Activated CD8-positive, alpha-beta memory T cell treated with anti-CD3 and anti-CD28 coated beads, Interleukin-2, amount 50 U/mL, for 1 hour (primary cell): ENCODE data around the gene BLCAP.

Source experiments
- DNase-seq: peaks from one replicate; pipeline ENCODE4 v3.0.0-alpha.2; 2020; ENCODE audit errors: extremely low read depth

Gene BLCAP

DNA sequence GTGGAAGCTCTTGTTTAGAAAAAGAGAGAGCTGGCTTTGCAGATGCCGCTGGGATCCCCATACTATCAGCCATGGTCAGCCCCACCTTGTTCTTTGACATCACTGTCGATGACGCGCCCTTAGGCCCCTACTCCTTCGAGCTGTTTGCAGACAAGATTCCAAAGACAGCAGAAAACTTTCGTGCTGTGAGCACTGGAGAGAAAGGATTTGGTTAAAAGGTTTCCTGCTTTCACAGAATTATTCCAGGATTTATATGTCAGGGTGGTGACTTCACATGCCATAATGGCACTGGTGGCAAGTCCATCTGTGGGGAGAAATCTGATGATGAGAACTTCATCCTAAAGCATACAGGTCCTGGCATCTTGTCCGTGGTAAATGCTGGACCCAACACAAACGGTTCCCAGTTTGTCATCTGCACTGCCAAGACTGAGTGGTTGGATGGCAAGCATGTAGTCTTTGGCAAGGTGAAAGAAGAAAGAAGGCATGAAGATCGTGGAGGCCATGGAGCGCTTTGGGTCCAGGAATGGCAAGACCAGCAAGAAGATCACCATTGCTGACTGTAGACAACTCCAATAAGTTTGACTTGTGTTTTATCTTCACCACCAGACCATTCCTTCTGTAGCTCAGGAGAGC, 2.4 kb upstream of the BLCAP start:
- DNase-seq = no peak

DNA sequence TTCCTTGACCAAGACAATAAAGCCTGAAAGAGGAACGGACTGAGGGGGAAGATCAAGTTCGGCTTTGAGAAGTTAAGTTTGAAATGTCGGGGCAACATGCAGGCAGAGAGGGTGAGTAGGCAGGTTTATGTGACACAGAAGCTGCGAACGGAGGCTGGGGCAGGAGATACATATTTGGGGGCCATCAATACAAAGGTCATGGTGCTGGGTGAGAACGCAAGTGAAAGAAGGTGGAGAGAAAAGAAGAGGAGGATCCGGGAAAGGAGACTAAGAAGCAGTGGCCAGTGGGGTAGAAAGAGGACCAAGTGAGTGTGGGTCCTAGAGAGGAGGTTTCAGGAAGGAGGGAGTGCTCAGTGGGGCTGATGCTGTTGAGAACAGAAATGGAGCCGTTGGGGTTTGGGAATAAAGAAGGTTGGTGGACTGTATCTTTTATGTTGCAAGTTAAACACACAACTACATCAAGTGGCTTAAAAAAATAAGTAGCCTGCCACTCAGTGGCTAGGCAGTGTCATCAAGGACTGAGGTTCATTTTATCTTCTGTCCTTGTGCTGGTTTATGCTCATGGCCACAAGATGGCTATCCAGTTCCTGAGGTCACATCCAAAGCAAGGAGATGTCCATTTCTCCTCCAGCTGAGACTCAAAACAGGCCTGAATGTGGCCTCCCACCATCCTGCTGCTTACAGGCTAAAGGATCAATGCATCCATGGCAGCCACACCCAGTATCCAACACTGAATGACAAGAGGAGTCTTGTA, 1.7 kb upstream of the BLCAP start:
- DNase-seq = no peak

DNA sequence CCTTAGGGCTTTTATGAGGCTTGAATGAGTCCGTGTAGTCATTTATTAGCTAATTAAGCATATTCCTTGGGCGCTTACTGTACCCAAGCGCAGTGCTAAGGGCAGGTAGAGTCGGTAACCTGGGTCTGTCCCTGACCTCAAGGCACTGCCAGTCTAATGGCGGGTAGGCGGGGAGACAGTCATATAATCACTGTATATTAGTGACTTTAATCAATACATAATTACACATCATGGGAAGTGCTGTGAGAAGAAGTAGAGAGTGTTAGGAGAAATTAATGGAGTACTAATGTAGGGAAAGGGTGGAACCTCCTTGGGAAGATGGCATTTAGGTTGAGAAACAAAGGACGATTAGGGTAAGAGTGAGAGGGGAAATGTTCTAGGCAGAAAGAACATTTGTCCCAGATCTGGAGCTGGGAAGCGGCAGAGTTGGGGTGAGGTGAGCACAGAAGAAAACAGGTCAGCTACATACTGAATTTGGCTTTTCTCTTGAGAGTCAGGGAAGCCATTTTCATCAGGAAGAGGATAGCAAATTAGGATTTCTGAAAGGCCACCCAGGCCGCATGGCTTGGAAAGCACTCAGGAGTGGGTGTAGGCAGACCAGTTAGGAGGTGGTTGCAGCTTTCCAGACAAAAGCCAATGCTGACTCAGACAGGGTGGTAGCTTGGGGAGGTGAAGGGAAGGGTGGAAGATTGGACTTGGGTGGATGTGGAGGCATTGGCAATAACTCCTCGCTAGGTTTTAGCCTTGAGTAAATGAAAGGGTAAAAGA, 954 bp upstream of the BLCAP start:
- no peak for DNase-seq

DNA sequence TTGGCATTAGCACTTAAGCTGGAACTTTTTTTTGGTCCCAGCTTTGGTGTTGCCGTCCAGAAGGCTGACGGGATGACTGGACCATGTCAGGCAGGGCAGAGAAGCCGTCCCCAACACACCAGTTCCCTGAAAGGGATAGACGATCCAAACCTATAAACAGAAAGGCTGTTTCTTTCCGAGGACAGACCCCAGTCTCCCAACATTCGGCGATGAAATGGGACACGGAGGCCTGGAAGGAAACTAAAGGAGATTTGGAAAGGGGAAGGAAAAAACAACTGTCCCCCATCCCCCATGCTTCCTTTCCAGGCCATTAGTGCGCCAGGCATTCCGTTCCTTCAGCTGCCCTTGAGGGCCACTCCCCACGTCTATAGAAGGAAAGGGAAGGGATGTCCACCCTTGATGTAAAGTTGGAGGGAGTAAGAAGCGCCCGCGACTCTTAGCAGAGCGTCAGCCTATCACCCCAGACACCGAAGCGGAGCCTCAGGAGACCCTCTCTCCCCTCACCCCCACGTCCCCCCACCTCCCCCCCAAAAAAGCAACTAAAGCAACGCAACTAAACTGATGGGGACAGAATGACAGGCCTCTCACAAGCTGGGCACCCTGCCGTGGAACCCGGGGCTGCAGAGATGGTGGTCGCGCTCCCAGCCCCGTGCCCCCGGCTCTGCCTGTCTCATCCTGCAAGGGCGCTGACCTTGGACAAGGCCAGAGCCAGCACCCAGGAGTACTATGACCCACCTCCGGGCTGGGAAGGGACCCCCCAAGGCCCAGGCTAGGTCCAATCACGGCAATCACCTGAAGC, 638 bp downstream of the BLCAP start:
- no peak for DNase-seq

DNA sequence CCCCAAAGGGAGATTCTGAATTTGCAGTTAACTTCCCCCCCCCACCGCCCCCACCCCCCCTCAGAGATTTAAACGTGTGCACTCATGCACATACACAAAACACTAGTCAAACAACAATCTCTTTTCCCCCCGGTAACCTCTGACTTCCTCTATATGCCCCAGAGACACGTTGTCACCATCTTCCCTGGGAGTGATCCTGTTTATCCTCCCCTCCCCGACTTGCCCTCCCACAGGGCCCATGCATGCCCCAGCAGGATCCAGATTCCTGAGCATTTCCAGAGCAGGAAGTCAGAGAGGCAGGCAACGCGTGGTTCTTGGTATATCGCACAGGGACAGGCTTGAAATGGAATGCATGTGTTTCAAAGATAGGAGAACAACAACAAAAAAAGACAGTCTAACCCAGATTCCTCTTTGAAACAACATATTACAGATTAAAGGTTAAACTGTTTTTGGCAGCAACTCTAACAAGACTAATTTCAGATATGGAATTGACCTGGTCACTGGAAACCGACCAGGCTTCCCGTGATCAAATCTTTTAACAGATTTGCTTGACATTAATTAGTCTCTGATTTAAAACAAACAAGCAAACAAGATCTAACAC, 1.3 kb downstream of the BLCAP start:
- DNase-seq = no peak

DNA sequence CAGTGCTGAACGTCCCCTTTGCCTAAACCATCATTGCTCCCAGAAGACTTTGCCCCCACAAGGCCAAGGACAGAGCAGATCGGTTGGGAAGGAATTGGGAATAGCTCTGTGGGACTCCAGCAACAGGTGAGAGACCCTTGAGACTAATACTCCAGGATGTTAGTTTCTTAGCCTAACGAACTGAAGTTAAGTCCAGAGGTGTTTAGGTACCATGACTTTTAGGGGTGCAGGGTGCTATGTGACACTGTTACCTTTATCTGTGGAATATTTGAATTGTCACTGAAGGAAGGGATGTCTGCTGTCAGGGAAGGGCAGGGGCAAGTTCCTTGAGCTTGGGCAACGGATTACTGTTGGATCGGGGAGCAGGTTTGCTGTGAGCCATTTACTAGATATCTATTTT, 1.9 kb downstream of the BLCAP start:
- no peak for DNase-seq

DNA sequence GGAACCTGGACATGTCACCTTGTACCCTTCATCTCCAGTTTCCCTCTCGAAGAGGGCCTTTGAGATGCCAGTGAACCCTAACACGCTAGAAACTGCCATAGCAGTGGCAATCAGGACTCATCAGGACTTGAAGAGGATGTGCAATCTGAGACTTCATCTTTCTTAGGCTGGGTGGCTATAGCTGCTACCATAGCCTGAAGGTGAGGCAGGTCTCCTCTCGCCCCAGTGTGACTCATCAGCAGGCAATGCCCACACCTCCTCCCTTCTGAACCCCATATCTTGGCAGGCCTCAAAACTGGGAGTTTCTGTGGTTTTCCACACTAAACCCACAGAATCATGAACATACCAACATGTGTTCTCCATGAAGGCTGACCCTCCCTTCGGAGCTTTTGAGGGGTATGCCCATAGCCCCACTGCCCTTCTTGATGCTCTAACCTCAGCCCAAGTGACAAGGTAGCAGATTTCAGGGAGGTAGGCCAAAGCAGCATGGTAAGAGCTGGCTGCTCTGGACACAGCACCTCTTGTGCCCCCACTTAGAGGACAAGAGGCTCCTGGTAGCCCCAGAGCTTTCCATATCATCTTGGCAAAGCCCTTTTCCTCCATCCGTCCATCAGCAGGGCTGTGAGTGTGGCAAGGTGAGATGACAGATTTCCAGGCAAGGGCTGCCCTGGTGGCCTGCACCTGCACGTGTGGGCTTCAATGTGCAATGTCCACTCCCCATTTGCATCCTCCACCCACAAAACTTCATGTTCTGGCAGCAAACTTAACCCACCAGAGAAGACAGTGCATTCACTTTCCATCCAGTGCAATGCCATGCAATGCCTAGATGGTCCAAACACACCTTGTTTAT, 2.6 kb downstream of the BLCAP start:
- no peak for DNase-seq

DNA sequence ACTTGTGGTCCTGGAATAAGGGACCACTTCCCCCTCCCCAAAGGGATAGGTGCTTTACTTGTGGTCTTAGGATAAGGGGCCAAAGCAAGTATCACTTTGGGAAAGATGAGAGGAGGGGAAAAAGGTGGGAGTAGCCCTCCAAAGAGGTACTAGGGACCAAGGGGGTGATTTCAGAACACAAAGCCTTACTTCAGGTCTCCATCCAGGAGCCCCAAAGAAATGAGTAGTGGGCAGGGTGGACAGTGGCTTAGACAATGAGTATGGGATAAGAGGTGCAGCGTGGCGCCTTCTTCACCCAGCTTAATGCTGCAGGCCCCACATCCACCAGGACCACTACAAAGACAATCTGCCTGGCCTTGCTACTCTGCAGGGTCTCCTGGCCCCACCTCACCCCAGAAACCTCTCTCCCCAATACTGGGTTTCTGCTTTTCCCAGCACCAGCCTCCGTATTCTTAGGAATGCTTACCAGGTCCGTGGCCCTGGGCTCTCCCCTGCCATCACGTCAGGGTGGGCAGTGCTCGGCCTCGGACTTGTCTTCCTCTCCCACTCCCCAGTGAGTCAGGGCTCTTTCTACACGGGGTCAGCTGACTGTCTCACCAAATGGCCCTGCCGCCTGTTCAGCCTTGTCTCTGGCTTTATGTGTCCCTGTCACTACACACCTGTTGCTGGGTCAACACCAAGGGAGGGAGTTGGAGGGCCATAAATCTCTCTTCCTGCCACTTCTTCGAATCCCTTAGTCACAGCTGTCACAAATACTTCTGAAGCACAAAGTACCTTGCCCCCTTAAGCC, 3.6 kb downstream of the BLCAP start:
- no peak for DNase-seq

DNA sequence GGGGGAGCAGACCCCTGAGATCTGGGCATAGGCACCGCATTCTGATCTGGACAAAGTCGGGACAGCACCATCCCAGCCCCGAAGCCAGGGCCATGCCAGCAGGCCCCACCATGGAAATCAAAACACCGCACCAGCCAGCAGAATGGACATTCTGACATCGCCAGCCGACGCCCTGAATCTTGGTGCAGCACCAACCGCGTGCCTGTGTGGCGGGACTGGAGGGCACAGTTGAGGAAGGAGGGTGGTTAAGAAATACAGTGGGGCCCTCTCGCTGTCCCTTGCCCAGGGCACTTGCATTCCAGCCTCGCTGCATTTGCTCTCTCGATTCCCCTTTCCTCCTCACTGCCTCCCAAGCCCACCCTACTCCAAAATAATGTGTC, 4.7 kb downstream of the BLCAP start:
- no peak for DNase-seq

DNA sequence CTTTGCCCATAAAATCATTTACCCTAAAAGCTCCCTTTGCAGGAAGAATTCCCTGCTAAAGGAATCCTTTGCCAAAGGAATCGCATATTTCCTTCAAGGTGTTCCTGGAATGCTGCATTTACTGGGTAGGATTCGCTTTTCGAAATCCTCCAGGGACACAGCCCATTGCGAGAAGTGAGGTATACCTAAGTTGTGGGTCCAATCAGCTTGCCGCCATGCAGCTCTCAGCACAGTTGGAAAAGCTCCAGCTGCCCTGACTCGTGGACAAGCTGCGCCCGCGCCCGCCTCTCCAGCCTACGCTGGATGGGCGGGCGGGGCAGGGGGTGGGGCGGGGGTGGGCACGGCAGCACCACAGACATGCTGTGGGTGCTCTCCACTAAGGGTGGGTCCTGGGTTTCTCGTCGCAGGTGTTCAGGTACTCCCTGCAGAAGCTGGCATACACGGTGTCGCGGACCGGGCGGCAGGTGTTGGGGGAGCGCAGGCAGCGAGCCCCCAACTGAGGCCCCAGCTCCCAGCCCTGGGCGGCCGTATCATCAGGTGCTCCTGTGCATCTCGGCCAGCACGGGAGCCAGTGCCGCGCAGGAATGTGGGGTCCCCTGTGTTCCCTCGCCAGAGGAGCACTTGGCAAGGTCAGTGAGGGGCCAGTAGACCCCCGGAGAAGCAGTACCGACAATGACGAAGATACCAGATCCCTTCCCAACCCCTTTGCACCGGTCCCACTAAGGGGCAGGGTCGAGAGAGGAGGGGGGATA, 5.2 kb downstream of the BLCAP start:
- no peak for DNase-seq

DNA sequence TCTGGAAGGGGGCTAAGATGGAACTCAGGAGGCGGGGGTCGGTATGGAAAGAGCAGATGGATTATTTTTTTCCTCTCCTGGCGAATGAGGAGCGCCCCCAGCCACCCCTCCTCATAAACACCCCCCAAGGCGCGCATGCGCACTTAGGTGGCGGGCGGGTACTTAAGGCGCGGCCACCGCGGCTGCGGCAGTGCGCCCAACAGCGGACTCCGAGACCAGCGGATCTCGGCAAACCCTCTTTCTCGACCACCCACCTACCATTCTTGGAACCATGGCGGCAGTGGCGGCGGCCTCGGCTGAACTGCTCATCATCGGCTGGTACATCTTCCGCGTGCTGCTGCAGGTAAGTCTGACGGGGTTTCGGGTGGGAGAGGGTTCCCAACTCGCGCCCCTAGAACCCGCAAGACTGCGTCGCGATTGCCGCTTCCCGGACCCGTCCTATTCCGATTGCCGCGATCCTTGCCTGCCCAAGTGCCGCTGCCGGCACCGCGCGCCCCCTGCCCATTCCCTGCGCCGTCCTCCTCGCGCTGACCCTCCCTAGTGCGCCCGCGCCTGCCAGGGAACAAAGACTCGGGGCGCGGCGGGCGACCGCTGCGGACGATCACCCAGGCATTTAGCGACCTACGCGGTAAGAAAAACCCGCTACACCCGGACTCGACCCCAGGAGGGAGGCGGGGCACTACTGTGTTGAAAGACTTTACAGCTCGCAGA, 6.5 kb downstream of the BLCAP start, which contains the start of gene NNAT:
TSS of gene NNAT (plus strand) at position 190 of the 711 bp plus-strand sequence. CDS start at position 272, 82 bp downstream.
- no peak for DNase-seq

DNA sequence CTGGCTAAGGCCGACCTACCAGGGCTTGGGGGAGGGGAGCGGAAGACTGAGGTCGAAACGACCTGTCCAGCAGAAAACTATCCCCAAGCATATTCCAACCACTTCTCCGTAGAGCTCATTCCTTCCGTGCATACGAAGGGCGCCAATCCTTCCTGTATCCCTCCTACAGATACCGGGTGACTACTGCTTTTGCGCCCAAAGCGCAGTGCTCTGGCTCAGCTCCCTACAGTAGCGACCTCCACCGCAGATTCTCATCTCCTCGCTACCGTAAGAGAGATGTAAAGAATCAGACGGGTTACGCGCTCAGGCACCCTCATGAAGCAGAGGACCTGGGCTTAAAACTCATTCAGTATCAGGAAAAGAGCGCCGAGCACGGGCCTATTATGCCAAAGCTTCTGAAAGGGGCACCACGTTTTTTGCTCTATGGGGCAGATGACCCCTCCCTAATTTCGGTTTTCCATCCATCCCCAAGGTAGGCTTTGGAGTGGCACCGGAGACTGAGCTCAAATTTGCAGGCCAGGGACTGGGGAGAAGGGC, 7.2 kb downstream of the BLCAP start:
- DNase-seq = no peak

DNA sequence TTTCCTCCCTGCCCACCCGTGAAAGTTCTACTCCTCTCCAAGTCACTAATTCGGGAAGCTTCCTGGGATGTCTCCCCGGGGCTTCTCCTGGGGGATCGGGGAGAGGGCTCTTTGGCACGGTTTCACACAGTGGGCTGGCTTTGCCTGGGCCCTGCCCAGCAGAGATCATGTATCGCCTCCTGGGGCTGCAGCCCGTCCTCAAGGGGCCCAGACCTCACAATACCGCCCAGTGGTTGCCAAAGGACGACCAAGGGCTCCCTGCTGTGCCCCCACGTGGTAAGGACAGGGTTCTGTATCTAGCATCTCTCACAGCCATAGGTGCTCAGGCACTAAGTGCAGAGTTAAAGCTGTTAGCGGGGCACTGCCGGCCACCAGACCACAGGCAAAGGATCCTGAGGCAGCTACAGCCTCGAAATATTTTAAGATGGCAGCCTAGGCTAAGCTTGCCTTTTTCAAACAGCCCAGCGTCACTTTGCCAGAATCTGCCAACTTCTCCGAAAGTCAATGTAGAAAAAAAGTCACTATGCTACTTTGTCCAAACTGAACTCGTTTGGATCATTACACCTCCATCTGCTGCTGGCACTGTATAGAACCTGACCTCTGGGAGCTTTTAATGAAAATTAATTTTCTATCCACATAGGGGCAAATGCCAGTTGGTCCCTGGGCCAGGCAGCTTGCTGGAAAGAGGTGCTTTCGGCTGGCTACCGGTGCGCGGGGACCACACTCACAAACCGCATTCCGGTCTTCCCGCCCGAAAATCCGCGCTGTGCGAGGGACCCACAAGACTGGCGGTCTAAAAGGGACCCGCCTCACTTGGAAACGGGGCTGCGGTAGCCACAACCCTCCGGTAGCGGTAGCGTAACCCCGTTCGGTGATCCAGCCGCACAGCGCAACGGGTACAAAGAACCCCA, 7.9 kb downstream of the BLCAP start:
- no peak for DNase-seq

DNA sequence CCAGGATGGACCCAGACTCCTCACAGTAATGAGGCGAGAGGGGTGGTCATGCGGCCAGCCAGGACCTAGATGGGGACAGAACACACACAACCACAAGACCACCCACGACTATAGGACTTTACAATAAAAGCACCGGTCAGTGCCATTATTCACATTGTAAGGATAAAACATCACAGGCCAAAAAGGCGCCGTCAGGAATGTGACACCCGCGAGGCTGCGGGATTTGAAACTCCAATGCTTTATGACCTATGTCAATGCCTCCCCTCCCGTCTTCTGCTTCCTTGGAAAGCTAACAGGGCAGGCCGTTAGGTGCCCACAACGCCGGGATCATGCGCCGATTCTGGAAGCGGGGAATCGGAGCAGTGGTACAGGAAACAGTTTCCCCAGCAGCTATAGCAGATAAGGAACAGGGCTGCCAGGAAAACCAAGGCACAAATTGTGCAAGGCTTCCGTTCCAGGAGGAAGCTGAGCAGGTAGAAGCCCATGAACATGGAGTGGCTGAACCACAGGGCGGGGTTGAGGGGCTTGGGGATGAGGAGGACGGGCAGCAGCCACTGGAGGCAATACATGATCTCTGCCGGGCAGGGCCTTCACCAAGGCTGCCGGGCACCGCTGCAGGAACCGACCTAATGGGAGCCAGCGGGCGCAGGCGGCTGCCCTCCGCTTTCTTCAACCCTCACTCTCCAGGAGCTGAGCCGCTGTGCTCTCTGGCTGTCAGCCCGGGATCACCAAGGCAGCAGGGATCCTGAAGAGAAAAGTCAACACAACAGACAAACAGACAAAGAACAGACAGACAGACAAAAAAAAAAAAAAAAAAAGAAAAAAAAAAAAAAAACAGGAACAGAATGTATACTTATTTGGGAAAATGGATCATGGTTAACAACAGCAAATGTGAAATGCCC, 8.8 kb downstream of the BLCAP start:
- no peak for DNase-seq

DNA sequence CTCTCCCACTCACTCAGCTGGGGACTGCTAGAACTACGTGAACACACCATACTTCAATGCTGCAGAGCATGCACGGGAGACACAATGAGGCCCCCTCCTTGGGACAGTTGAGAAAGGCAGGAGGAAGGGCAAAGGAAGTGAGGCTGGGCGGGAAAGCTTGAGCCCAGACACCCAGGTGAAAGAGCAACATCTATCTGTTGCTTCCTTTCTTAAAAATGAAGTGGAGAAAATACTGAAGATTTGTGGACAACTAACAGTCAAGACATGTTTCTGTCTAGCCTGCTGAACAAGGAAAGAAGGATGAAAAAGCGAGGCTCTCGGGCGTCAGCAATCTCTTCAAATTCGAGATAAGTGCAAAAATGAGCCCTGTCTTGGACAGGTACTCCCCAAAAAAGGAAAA, 9.6 kb downstream of the BLCAP start:
- DNase-seq = no peak
